ENCODE data around the gene COX11. TPM values are rescaled to one million over a fixed set of nuclear protein-coding genes. Genes with fewer than 3 reads are reported as not detected.

The COX11 gene
- total and polyA plus RNA-seq, 2 donors (not counting 3 experiments of a cell fraction or from before 2014, with no cell fraction given): 47.3 to 55.9 TPM

GRCh38 chr17:54933921-54934320 is 34.5 kb downstream of the COX11 start:
- TF ChIP-seq, protein P1, sequence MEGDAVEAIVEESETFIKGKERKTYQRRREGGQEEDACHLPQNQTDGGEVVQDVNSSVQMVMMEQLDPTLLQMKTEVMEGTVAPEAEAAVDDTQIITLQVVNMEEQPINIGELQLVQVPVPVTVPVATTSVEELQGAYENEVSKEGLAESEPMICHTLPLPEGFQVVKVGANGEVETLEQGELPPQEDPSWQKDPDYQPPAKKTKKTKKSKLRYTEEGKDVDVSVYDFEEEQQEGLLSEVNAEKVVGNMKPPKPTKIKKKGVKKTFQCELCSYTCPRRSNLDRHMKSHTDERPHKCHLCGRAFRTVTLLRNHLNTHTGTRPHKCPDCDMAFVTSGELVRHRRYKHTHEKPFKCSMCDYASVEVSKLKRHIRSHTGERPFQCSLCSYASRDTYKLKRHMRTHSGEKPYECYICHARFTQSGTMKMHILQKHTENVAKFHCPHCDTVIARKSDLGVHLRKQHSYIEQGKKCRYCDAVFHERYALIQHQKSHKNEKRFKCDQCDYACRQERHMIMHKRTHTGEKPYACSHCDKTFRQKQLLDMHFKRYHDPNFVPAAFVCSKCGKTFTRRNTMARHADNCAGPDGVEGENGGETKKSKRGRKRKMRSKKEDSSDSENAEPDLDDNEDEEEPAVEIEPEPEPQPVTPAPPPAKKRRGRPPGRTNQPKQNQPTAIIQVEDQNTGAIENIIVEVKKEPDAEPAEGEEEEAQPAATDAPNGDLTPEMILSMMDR (IDR thresholded peaks at IDR 0.05; ENCODE audit: extremely low read depth in 1 of 2, insufficient read depth in 1 of 2, low read depth in 1 of 2, low read length in 2 of 2): no peak
- TF ChIP-seq MYC (IDR thresholded peaks at IDR 0.05; ENCODE audit: low read depth, low read length) (no peak), EZH2 (IDR thresholded peaks at IDR 0.05; ENCODE audit: borderline replicate concordance, low read depth, low read length, severe bottlenecking) (no peak), POLR2AphosphoS5 (IDR thresholded peaks at IDR 0.05; ENCODE audit: insufficient read depth, low read depth, low read length) (no peak)
- H3K9ac ChIP-seq (replicated peaks; ENCODE audit: extremely low read depth, insufficient read depth, low read length): no peak overlapping the region
- no peak overlapping the region for H3K4me2 ChIP-seq (ENCODE audit: insufficient read depth, low read length)
- H3K9me3 ChIP-seq (replicated peaks; ENCODE audit: control insufficient read depth, insufficient read depth, low read length): no peaks in the 10 kb centered on the region
- no peak overlapping the region for H2AFZ ChIP-seq (ENCODE audit: low read depth, low read length)
- BruUV-seq (replicated peaks): no TSS peak
- intact Hi-C loops (cut with micrococcal nuclease) (no loop called here), dilution Hi-C loops (cut with MboI; ENCODE audit: extremely low pct_ligation_motif_present, low sequenced_read_pairs) (no loop called here)
- FAIRE-seq (no peak), DNase-seq (ENCODE audit: low read depth, low spot score) (no peak)
- no peaks in the 10 kb centered on the region for H3K79me2 ChIP-seq (ENCODE audit: control insufficient read depth, insufficient read depth, low read length)
- no peak overlapping the region for H3K4me3 ChIP-seq (replicated peaks in 1 of 3; ENCODE audit: insufficient read depth in 1 of 3, low read depth in 1 of 3, low read length in 3 of 3)
- ChIA-PET CTCF (no interaction called here), POLR2A (no interaction called here)
- H3K9me1 ChIP-seq (replicated peaks; ENCODE audit: control insufficient read depth, extremely low read depth, insufficient read depth, low read length): no peaks in the 10 kb centered on the region
- no peak overlapping the region for H3K27ac ChIP-seq (ENCODE audit: insufficient read depth, low read depth, low read length)
- no peaks in the 10 kb centered on the region for H4K20me1 ChIP-seq (replicated peaks; ENCODE audit: control insufficient read depth, extremely low read depth, insufficient read depth, low read length)
- no peaks in the 10 kb centered on the region for H3K4me1 ChIP-seq (ENCODE audit: control insufficient read depth, extremely low read depth, insufficient read depth, low read length)
- no peaks in the 10 kb centered on the region for H3K36me3 ChIP-seq (ENCODE audit: control insufficient read depth in 2 of 2, extremely low read depth in 1 of 2, insufficient read depth in 2 of 2, low read length in 2 of 2)
- no peaks in the 10 kb centered on the region for H3K27me3 ChIP-seq (ENCODE audit: control insufficient read depth in 2 of 2, insufficient read depth in 2 of 2, low read length in 2 of 2)

DNA sequence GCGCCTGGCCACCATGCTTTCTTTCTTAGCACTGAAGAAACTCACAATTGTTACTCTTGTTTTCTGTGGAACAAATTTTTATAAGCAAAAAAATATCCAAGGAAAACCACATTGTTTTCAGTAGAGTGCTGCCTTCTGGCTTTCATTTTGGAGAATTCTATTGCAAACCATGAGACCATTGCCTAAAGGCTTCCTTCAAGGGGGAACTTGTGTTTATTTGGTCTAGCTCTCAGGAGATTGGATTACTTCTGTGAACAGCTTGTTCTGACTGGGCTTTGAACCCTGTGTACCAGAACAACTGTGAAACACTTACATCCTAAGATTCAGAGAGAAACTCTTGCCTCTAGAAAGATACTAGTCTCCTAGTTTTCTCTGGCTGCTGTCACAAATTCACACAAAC is 35.7 kb downstream of the COX11 start:
- TF ChIP-seq JUN (IDR thresholded peaks at IDR 0.05; ENCODE audit: borderline replicate concordance, insufficient read depth, insufficient read length, low read depth) (no peak), GATA2 (IDR thresholded peaks at IDR 0.05; ENCODE audit: insufficient read depth, insufficient read length, low read depth, low read length) (no peak), POLR2AphosphoS5 (IDR thresholded peaks at IDR 0.05; ENCODE audit: insufficient read depth, low read depth, low read length) (no peak), MAX (IDR thresholded peaks at IDR 0.05; ENCODE audit: insufficient read depth, insufficient read length) (no peak), FOS (IDR thresholded peaks at IDR 0.05; ENCODE audit: borderline replicate concordance, insufficient read depth, low read length) (no peak), EZH2 (IDR thresholded peaks at IDR 0.05; ENCODE audit: borderline replicate concordance, low read depth, low read length, severe bottlenecking) (no peak), MYC (IDR thresholded peaks at IDR 0.05; ENCODE audit: low read depth, low read length) (no peak), POLR2A (IDR thresholded peaks at IDR 0.05; ENCODE audit: low read depth, low read length) (no peak)
- TF ChIP-seq, protein P1 (IDR thresholded peaks at IDR 0.05; ENCODE audit: extremely low read depth in 1 of 2, insufficient read depth in 1 of 2, low read depth in 1 of 2, low read length in 2 of 2): no peak
- dilution Hi-C loops (cut with MboI; ENCODE audit: extremely low pct_ligation_motif_present, low sequenced_read_pairs) (no loop called here), intact Hi-C loops (cut with micrococcal nuclease) (no loop called here)
- Histone ChIP-seq H3K79me2 (ENCODE audit: control insufficient read depth, insufficient read depth, low read length) (no peaks in the 10 kb centered on the region), H2AFZ (ENCODE audit: low read depth, low read length) (no peak overlapping the region), H3K9me3 (replicated peaks; ENCODE audit: control insufficient read depth, insufficient read depth, low read length) (no peaks in the 10 kb centered on the region), H3K4me1 (ENCODE audit: control insufficient read depth, extremely low read depth, insufficient read depth, low read length) (no peaks in the 10 kb centered on the region), H3K4me2 (ENCODE audit: insufficient read depth, low read length) (no peak overlapping the region), H3K4me3 (replicated peaks in 1 of 3; ENCODE audit: insufficient read depth in 1 of 3, low read depth in 1 of 3, low read length in 3 of 3) (no peak overlapping the region), H3K9ac (replicated peaks; ENCODE audit: extremely low read depth, insufficient read depth, low read length) (no peak overlapping the region), H3K36me3 (ENCODE audit: control insufficient read depth in 2 of 2, extremely low read depth in 1 of 2, insufficient read depth in 2 of 2, low read length in 2 of 2) (no peaks in the 10 kb centered on the region), H3K27ac (ENCODE audit: insufficient read depth, low read depth, low read length) (no peak overlapping the region), H3K9me1 (replicated peaks; ENCODE audit: control insufficient read depth, extremely low read depth, insufficient read depth, low read length) (no peaks in the 10 kb centered on the region), H4K20me1 (replicated peaks; ENCODE audit: control insufficient read depth, extremely low read depth, insufficient read depth, low read length) (no peaks in the 10 kb centered on the region), H3K27me3 (ENCODE audit: control insufficient read depth in 2 of 2, insufficient read depth in 2 of 2, low read length in 2 of 2) (no peaks in the 10 kb centered on the region)
- ChIA-PET CTCF (no interaction called here), POLR2A (no interaction called here)
- FAIRE-seq: no peak
- no peak for DNase-seq (ENCODE audit: low read depth, low spot score)
- no TSS peak for BruUV-seq (replicated peaks)
